Parathyroid adenoma (tissue), 2 donors: ENCODE data around the gene SHISA9.

ENCODE experiments used
- H2AFZ ChIP-seq: fragments of 300-600 bp; sonication (generic); one replicate; pipeline ENCODE4 v1.7.0; 2017; ENCODE audit warnings: antibody characterized with exemption, mild to moderate bottlenecking
- H3K27ac ChIP-seq: fragments of 300-600 bp; sonication (generic); one replicate; pipeline ENCODE4 v1.7.0; 2017
- H3K27me3 ChIP-seq: fragments of 300-600 bp; sonication (generic); one replicate; pipeline ENCODE4 v1.7.0; 2017; ENCODE audit warnings: low read length; ENCODE audit not compliant: control insufficient read depth, insufficient read depth
- H3K36me3 ChIP-seq: fragments of 300-600 bp; sonication (generic); one replicate; pipeline ENCODE4 v1.7.0; 2017; ENCODE audit warnings: low read length; ENCODE audit not compliant: control insufficient read depth, insufficient read depth
- H3K4me1 ChIP-seq: fragments of 300-600 bp; sonication (generic); one replicate; pipeline ENCODE4 v1.7.0; 2017; ENCODE audit warnings: control low read depth
- H3K4me2 ChIP-seq: fragments of 300-600 bp; sonication (generic); one replicate; pipeline ENCODE4 v1.7.0; 2017; ENCODE audit warnings: low read length
- H3K4me3 ChIP-seq: fragments of 300-600 bp; sonication (generic); one replicate; pipeline ENCODE4 v1.7.0; 2017; ENCODE audit warnings: low read depth, low read length
- H3K79me2 ChIP-seq: fragments of 300-600 bp; sonication (generic); one replicate; pipeline ENCODE4 v1.7.0; 2017; ENCODE audit warnings: control low read depth
- H3K9ac ChIP-seq: fragments of 300-600 bp; sonication (generic); one replicate; pipeline ENCODE4 v1.7.0; 2017; ENCODE audit warnings: mild to moderate bottlenecking
- H3K9me3 ChIP-seq: fragments of 300-600 bp; sonication (generic); one replicate; pipeline ENCODE4 v1.7.0; 2017; ENCODE audit warnings: low read length; ENCODE audit not compliant: control insufficient read depth
- CTCF ChIP-seq: fragments of 300-600 bp; sonication (generic); IDR thresholded peaks from one replicate; pipeline ENCODE4 v1.7.0; 2017; ENCODE audit warnings: antibody characterized with exemption, mild to moderate bottlenecking
- donor health status: primary hyperparathyroidism.

Gene SHISA9

GRCh38 chr16:12900599-12901203 is 697 bp upstream of the SHISA9 start:
- H2AFZ ChIP-seq = no peak overlapping the region
- no peak overlapping the region for H3K4me2 ChIP-seq
- H3K27ac ChIP-seq = no peak overlapping the region
- TF ChIP-seq CTCF = no peak
- no peak overlapping the region for H3K4me3 ChIP-seq
- H3K27me3 ChIP-seq = peaks cover 7% of the 10 kb centered on the region
- no peaks in the 10 kb centered on the region for H3K36me3 ChIP-seq
- no peaks in the 10 kb centered on the region for H3K4me1 ChIP-seq
- H3K79me2 ChIP-seq = no peaks in the 10 kb centered on the region
- H3K9me3 ChIP-seq = no peaks in the 10 kb centered on the region
- no peak overlapping the region for H3K9ac ChIP-seq

- peaks cover 7% of the 10 kb centered on the region for H3K27me3 ChIP-seq
- H3K36me3 ChIP-seq = no peaks in the 10 kb centered on the region
- no peak overlapping the region for H3K27ac ChIP-seq
- TF ChIP-seq CTCF = no peak
- no peak overlapping the region for H3K9ac ChIP-seq
- H3K4me1 ChIP-seq = no peaks in the 10 kb centered on the region
- no peak overlapping the region for H3K4me2 ChIP-seq
- H3K79me2 ChIP-seq = no peaks in the 10 kb centered on the region
- no peak overlapping the region for H3K4me3 ChIP-seq
- no peaks in the 10 kb centered on the region for H3K9me3 ChIP-seq
- H2AFZ ChIP-seq = no peak overlapping the region
Measured at GRCh38 chr16:12901204-12901596, 198 bp upstream of the SHISA9 start.

- Histone ChIP-seq H3K79me2 (no peaks in the 10 kb centered on the region), H3K27ac (no peak overlapping the region), H3K4me3 (no peak overlapping the region), H3K9ac (no peak overlapping the region), H3K36me3 (no peaks in the 10 kb centered on the region), H3K9me3 (no peaks in the 10 kb centered on the region), H3K4me1 (no peaks in the 10 kb centered on the region), H3K27me3 (peaks cover 7% of the 10 kb centered on the region), H2AFZ (no peak overlapping the region), H3K4me2 (peak overlapping the region; percentile 71)
- no peak for TF ChIP-seq CTCF
Measured at GRCh38 chr16:12902511-12903372, 1.3 kb downstream of the SHISA9 start.

GRCh38 chr16:12903407-12904328 is 2.3 kb downstream of the SHISA9 start:
- H3K9ac ChIP-seq = no peak overlapping the region
- peaks cover 7% of the 10 kb centered on the region for H3K27me3 ChIP-seq
- H3K9me3 ChIP-seq = no peaks in the 10 kb centered on the region
- H3K4me2 ChIP-seq = peak overlapping the region; percentile 71
- H3K27ac ChIP-seq = no peak overlapping the region
- no peaks in the 10 kb centered on the region for H3K79me2 ChIP-seq
- H3K4me3 ChIP-seq = no peak overlapping the region
- H3K4me1 ChIP-seq = no peaks in the 10 kb centered on the region
- H3K36me3 ChIP-seq = no peaks in the 10 kb centered on the region
- TF ChIP-seq CTCF = no peak
- no peak overlapping the region for H2AFZ ChIP-seq
